ENCODE data around the gene NTHL1.

DNA sequence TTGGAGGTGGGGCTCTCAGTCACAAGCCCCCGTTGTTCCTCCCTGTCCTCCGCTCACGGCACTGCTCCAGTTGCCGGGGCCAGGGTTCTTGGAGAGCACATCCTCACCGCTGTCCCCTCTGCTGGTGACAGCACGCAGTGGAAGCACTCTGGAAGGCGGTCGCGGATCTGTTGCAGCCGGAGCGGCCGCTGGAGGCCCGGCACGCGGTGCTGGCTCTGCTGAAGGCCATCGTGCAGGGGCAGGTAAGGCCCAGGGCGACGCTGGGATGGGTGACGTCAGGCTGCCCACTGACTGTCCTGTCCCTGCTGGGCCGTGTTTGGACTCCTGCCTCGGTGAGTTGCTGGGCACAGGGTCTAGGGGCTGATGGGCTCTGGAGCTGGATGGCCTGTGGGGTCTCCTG is 5.6 kb upstream of the NTHL1 start:
- TF ChIP-seq, protein P1, sequence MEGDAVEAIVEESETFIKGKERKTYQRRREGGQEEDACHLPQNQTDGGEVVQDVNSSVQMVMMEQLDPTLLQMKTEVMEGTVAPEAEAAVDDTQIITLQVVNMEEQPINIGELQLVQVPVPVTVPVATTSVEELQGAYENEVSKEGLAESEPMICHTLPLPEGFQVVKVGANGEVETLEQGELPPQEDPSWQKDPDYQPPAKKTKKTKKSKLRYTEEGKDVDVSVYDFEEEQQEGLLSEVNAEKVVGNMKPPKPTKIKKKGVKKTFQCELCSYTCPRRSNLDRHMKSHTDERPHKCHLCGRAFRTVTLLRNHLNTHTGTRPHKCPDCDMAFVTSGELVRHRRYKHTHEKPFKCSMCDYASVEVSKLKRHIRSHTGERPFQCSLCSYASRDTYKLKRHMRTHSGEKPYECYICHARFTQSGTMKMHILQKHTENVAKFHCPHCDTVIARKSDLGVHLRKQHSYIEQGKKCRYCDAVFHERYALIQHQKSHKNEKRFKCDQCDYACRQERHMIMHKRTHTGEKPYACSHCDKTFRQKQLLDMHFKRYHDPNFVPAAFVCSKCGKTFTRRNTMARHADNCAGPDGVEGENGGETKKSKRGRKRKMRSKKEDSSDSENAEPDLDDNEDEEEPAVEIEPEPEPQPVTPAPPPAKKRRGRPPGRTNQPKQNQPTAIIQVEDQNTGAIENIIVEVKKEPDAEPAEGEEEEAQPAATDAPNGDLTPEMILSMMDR (IDR thresholded peaks at IDR 0.05): no peak
- TF ChIP-seq POLR2AphosphoS5 (IDR thresholded peaks at IDR 0.05): no peak
